ENCODE results near the gene TNRC6C. TPM values are rescaled to one million over a fixed set of nuclear protein-coding genes. Genes with fewer than 3 reads are reported as not detected.

Gene TNRC6C
- total and polyA plus RNA-seq, 2 of the 13 experiments (the other 11 are each of a cell fraction or from before 2014, with no cell fraction given): 0.66 to 4.9 TPM

DNA sequence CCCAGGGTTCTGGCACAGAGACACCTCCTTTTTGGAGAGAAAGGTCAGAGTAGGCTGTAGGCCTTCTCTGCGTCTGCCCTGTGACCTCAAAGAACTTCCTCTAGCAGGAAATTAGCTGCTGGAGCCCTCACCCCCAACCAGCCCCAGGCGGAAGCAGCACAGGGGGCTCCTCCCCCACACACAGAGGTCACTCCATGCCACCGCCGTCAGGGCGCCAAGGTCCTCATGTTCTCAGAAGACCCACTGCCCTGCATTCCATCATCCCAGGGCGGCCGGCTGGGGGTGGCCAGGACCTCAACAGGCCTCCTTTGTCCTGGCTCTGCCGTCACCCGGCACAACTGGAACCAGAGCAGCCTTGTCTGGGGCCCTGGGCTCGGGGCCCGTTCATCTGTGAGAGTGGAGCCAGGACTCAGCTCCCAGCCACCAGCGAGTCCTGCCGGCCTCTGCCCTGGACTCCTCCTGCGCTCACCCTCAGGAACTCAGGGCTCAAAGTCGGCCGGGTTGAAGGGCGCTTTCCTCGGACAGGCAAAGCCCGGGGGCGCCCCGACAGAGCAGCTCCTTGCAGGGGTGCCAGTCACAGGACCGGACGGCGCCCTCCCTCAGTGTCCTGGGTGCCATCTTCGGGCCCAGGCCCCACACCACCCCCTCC, 168.9 kb downstream of the TNRC6C start (continued):
- peak; percentile 31; the same call in 1 of the 2 replicates for TF ChIP-seq TMF1 (CRISPR knock-in tag; IDR thresholded peaks at IDR 0.05; ENCODE audit: low read depth)
- peak; percentile 38 for TF ChIP-seq PRPF4 (IDR thresholded peaks at IDR 0.05; ENCODE audit: low read depth, low read length, poor library complexity, severe bottlenecking)
- TF ChIP-seq ZNF768 (CRISPR knock-in tag; IDR thresholded peaks at IDR 0.05): 0 out of 2 replicates have a peak, but pooled peaks have one; percentile 40
- peak; percentile 83 for TF ChIP-seq POLR2AphosphoS5 (IDR thresholded peaks at IDR 0.05; ENCODE audit: low read depth, low read length)
- TF ChIP-seq BCL6 (CRISPR knock-in tag; IDR thresholded peaks at IDR 0.05): peak; percentile 52; the same call in 1 of the 2 replicates
- TF ChIP-seq ZBTB7B (CRISPR knock-in tag; IDR thresholded peaks at IDR 0.05): peak; percentile 78
- no peak for TF ChIP-seq GTF3A (CRISPR knock-in tag; conservative IDR thresholded peaks at IDR 0.05)
- no peak for TF ChIP-seq SMARCC2 (IDR thresholded peaks at IDR 0.05)
- TF ChIP-seq KLF16 (CRISPR knock-in tag; IDR thresholded peaks at IDR 0.05): peak in 1 of 2 experiments; percentile 73; a peak in 1 of 4 replicates
- peak; percentile 91; the same call in 1 of the 2 replicates for TF ChIP-seq MYC (CRISPR knock-in tag; IDR thresholded peaks at IDR 0.05; ENCODE audit: borderline replicate concordance)
- TF ChIP-seq ZNF546 (CRISPR knock-in tag; conservative IDR thresholded peaks at IDR 0.05): no peak
- peak; percentile 56; the same call in 1 of the 2 replicates for TF ChIP-seq ISL2 (CRISPR knock-in tag; IDR thresholded peaks at IDR 0.05)
- 0 out of 2 replicates have a peak, but pooled peaks have one; percentile 70 for TF ChIP-seq ZFYVE20 (CRISPR knock-in tag; IDR thresholded peaks at IDR 0.05; ENCODE audit: borderline replicate concordance, low read depth)
- peak; percentile 95 for TF ChIP-seq KDM3A (CRISPR knock-in tag; IDR thresholded peaks at IDR 0.05; ENCODE audit: low read depth)
- TF ChIP-seq, protein P1, sequence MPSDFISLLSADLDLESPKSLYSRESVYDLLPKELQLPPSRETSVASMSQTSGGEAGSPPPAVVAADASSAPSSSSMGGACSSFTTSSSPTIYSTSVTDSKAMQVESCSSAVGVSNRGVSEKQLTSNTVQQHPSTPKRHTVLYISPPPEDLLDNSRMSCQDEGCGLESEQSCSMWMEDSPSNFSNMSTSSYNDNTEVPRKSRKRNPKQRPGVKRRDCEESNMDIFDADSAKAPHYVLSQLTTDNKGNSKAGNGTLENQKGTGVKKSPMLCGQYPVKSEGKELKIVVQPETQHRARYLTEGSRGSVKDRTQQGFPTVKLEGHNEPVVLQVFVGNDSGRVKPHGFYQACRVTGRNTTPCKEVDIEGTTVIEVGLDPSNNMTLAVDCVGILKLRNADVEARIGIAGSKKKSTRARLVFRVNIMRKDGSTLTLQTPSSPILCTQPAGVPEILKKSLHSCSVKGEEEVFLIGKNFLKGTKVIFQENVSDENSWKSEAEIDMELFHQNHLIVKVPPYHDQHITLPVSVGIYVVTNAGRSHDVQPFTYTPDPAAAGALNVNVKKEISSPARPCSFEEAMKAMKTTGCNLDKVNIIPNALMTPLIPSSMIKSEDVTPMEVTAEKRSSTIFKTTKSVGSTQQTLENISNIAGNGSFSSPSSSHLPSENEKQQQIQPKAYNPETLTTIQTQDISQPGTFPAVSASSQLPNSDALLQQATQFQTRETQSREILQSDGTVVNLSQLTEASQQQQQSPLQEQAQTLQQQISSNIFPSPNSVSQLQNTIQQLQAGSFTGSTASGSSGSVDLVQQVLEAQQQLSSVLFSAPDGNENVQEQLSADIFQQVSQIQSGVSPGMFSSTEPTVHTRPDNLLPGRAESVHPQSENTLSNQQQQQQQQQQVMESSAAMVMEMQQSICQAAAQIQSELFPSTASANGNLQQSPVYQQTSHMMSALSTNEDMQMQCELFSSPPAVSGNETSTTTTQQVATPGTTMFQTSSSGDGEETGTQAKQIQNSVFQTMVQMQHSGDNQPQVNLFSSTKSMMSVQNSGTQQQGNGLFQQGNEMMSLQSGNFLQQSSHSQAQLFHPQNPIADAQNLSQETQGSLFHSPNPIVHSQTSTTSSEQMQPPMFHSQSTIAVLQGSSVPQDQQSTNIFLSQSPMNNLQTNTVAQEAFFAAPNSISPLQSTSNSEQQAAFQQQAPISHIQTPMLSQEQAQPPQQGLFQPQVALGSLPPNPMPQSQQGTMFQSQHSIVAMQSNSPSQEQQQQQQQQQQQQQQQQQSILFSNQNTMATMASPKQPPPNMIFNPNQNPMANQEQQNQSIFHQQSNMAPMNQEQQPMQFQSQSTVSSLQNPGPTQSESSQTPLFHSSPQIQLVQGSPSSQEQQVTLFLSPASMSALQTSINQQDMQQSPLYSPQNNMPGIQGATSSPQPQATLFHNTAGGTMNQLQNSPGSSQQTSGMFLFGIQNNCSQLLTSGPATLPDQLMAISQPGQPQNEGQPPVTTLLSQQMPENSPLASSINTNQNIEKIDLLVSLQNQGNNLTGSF (CRISPR knock-in tag; IDR thresholded peaks at IDR 0.05): no peak
- TF ChIP-seq ZNF124 (CRISPR knock-in tag; IDR thresholded peaks at IDR 0.05): peak; percentile 62; the same call in 1 of the 2 replicates
- TF ChIP-seq, protein P2, sequence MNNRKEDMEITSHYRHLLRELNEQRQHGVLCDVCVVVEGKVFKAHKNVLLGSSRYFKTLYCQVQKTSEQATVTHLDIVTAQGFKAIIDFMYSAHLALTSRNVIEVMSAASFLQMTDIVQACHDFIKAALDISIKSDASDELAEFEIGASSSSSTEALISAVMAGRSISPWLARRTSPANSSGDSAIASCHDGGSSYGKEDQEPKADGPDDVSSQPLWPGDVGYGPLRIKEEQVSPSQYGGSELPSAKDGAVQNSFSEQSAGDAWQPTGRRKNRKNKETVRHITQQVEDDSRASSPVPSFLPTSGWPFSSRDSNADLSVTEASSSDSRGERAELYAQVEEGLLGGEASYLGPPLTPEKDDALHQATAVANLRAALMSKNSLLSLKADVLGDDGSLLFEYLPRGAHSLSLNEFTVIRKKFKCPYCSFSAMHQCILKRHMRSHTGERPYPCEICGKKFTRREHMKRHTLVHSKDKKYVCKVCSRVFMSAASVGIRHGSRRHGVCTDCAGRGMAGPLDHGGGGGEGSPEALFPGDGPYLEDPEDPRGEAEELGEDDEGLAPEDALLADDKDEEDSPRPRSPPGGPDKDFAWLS (CRISPR knock-in tag; IDR thresholded peaks at IDR 0.05; ENCODE audit: borderline replicate concordance): peak; percentile 84; the same call in 1 of the 2 replicates
- no peak for TF ChIP-seq MAFF (IDR thresholded peaks at IDR 0.05; ENCODE audit: low read depth, low read length)
- TF ChIP-seq FOXK1 (CRISPR knock-in tag; IDR thresholded peaks at IDR 0.05; ENCODE audit: borderline replicate concordance, low read depth): peak; percentile 25; the same call in 1 of the 2 replicates
- no peak for TF ChIP-seq TRIM24 (CRISPR knock-in tag; IDR thresholded peaks at IDR 0.05)
- peak; percentile 21; the same call in 1 of the 2 replicates for TF ChIP-seq ZNF510 (CRISPR knock-in tag; IDR thresholded peaks at IDR 0.05; ENCODE audit: low read depth)
